H9 (cell line): ENCODE results near the gene CFAP107. TPM values are rescaled to one million over a fixed set of nuclear protein-coding genes. Genes with fewer than 3 reads are reported as not detected.

Experiments
- DNase-seq: peaks from one replicate; pipeline ENCODE4 v3.0.0-alpha.2; 2017
- H2AFZ ChIP-seq: one replicate; pipeline ENCODE4 v1.6.1; 2013; ENCODE audit warnings: mild to moderate bottlenecking, low read length, control low read depth, moderate library complexity
- H2AK5ac ChIP-seq: 2 replicates; pipeline ENCODE4 v1.6.1; 2013; ENCODE audit warnings: low read length, control low read depth, mixed read lengths; ENCODE audit not compliant: insufficient read length
- H2BK120ac ChIP-seq: one replicate; pipeline ENCODE4 v1.6.1; 2013; ENCODE audit warnings: low read depth, mild to moderate bottlenecking, low read length, control low read depth, inconsistent platforms; ENCODE audit not compliant: poor library complexity, severe bottlenecking
- H2BK12ac ChIP-seq: 2 replicates; pipeline ENCODE4 v1.6.1; 2013; ENCODE audit warnings: low read length, control low read depth, mixed read lengths, low read depth; ENCODE audit not compliant: insufficient read length
- H2BK15ac ChIP-seq: 2 replicates; pipeline ENCODE4 v1.6.1; 2013; ENCODE audit warnings: low read depth, low read length, control low read depth
- H2BK20ac ChIP-seq: one replicate; pipeline ENCODE4 v1.6.1; 2013; ENCODE audit warnings: low read depth, mild to moderate bottlenecking, low read length, control low read depth, inconsistent platforms; ENCODE audit not compliant: poor library complexity, severe bottlenecking
- H2BK5ac ChIP-seq: 2 replicates; pipeline ENCODE4 v1.6.1; 2013; ENCODE audit warnings: low read length, control low read depth, mixed read lengths; ENCODE audit not compliant: insufficient read length
- H3K14ac ChIP-seq: 2 replicates; pipeline ENCODE4 v1.6.1; 2013; ENCODE audit warnings: low read length, control low read depth; ENCODE audit not compliant: insufficient read depth
- H3K18ac ChIP-seq: 2 replicates; pipeline ENCODE4 v1.6.1; 2013; ENCODE audit warnings: low read depth, mild to moderate bottlenecking, mixed read lengths, low read length, control low read depth; ENCODE audit not compliant: insufficient read length
- H3K23ac ChIP-seq: 2 replicates; pipeline ENCODE4 v1.6.1; 2013; ENCODE audit warnings: low read length, control low read depth, mixed read lengths, low read depth; ENCODE audit not compliant: insufficient read length
- H3K23me2 ChIP-seq: 2 replicates; pipeline ENCODE4 v1.6.1; 2013; ENCODE audit warnings: low read depth, mild to moderate bottlenecking, mixed read lengths, low read length, control low read depth; ENCODE audit not compliant: insufficient read length, poor library complexity, severe bottlenecking
- H3K27ac ChIP-seq: 2 replicates; pipeline ENCODE4 v1.5.1; 2013; ENCODE audit warnings: low read length, control low read depth, mixed read lengths, low read depth; ENCODE audit not compliant: insufficient read length
- H3K27me3 ChIP-seq: 2 replicates; pipeline ENCODE4 v1.6.1; 2013; ENCODE audit warnings: low read length, control low read depth, inconsistent platforms; ENCODE audit not compliant: insufficient read depth
- H3K4ac ChIP-seq: 2 replicates; pipeline ENCODE4 v1.6.1; 2013; ENCODE audit warnings: low read depth, mild to moderate bottlenecking, control low read depth, inconsistent platforms, low read length, moderate library complexity
- H3K4me1 ChIP-seq: 2 replicates; pipeline ENCODE4 v1.6.1; 2013; ENCODE audit warnings: low read length, control low read depth, inconsistent platforms; ENCODE audit not compliant: insufficient read depth
- H3K4me2 ChIP-seq: 2 replicates; pipeline ENCODE4 v1.6.1; 2013; ENCODE audit warnings: low read length, control low read depth, mixed read lengths; ENCODE audit not compliant: insufficient read length, insufficient read depth
- H3K56ac ChIP-seq: 2 replicates; pipeline ENCODE4 v1.6.1; 2013; ENCODE audit warnings: low read depth, mild to moderate bottlenecking, mixed read lengths, low read length, control low read depth; ENCODE audit not compliant: insufficient read length
- H3K79me1 ChIP-seq: 2 replicates; pipeline ENCODE4 v1.6.1; 2013; ENCODE audit warnings: low read depth, mild to moderate bottlenecking, moderate library complexity, low read length, control low read depth, inconsistent platforms; ENCODE audit not compliant: insufficient read depth, poor library complexity, severe bottlenecking
- H3K79me2 ChIP-seq: 2 replicates; pipeline ENCODE4 v1.6.1; 2013; ENCODE audit warnings: low read length, control low read depth, inconsistent platforms; ENCODE audit not compliant: insufficient read depth
- H3K9ac ChIP-seq: 2 replicates; pipeline ENCODE4 v1.6.1; 2013; ENCODE audit warnings: low read length, control low read depth, mixed read lengths; ENCODE audit not compliant: insufficient read length; ENCODE audit errors: extremely low read depth
- H3K9me3 ChIP-seq: one replicate; pipeline ENCODE4 v1.6.1; 2013; ENCODE audit warnings: low read depth, low read length, inconsistent platforms; ENCODE audit not compliant: control insufficient read depth
- H3T11ph ChIP-seq: one replicate; pipeline ENCODE4 v1.6.1; 2013; ENCODE audit warnings: mild to moderate bottlenecking, low read length, control low read depth, inconsistent platforms
- H4K20me1 ChIP-seq: one replicate; pipeline ENCODE4 v1.6.1; 2013; ENCODE audit not compliant: control insufficient read depth, insufficient read length, insufficient read depth
- H4K5ac ChIP-seq: 2 replicates; pipeline ENCODE4 v1.6.1; 2013; ENCODE audit warnings: low read depth, mild to moderate bottlenecking, mixed read lengths, low read length, control low read depth; ENCODE audit not compliant: insufficient read length
- H4K8ac ChIP-seq: replicated peaks from 2 replicates; pipeline ENCODE4 v1.6.1; 2013; ENCODE audit warnings: low read length, control low read depth, mixed read lengths, low read depth; ENCODE audit not compliant: insufficient read length
- H4K91ac ChIP-seq: 2 replicates; pipeline ENCODE4 v1.6.1; 2013; ENCODE audit warnings: low read depth, mild to moderate bottlenecking, moderate library complexity, mixed read lengths, low read length, control low read depth; ENCODE audit not compliant: insufficient read length
- H3K27ac Mint-ChIP-seq, 3 experiments: 2 replicates in 2 of 3; 3 replicates in 1 of 3; pipeline ENCODE4 v1.8.0; 2020 to 2021; ENCODE audit warnings: mixed read lengths in 3 of 3, mild to moderate bottlenecking in 1 of 3, moderate library complexity in 1 of 3
- H3K27me3 Mint-ChIP-seq: 2 replicates; pipeline ENCODE4 v1.8.0; 2021; ENCODE audit warnings: low read depth, mild to moderate bottlenecking, moderate library complexity, mixed read lengths
- H3K36me3 Mint-ChIP-seq, 3 experiments: 2 replicates in 2 of 3; 3 replicates in 1 of 3; pipeline ENCODE4 v1.8.0; 2020 to 2021; ENCODE audit warnings: low read depth in 3 of 3, mixed read lengths in 3 of 3; ENCODE audit not compliant: insufficient read depth in 1 of 3
- H3K4me1 Mint-ChIP-seq, 2 experiments: 2 replicates each; pipeline ENCODE4 v1.8.0; 2020; ENCODE audit warnings: mixed read lengths in 2 of 2
- H3K4me3 Mint-ChIP-seq, 2 experiments: 2 replicates in 1 of 2; 3 replicates in 1 of 2; pipeline ENCODE4 v1.8.0; 2020 to 2021; ENCODE audit warnings: mild to moderate bottlenecking in 2 of 2, mixed read lengths in 2 of 2, moderate library complexity in 1 of 2
- H3K9me3 Mint-ChIP-seq, 2 experiments: 2 replicates in 1 of 2; 3 replicates in 1 of 2; pipeline ENCODE4 v1.8.0; 2020; ENCODE audit warnings: mild to moderate bottlenecking in 2 of 2, mixed read lengths in 2 of 2, moderate library complexity in 1 of 2
- WGBS: extraction: QIAGEN DNeasy Blood & Tissue Kit; methylation state at CpG from one replicate; pipeline ENCODE4 v1.1.7; 2013; ENCODE audit warnings: missing lambda C conversion rate, low lambda C conversion rate, mixed read lengths; ENCODE audit not compliant: insufficient read length; ENCODE audit errors: extremely low coverage; 5-methylcytosine and 5-hydroxymethylcytosine counted together
- total RNA-seq: library from RNA; stranded (reverse); gene quantifications from 2 replicates; pipeline ENCODE4 v1.2.1, GENCODE V29; 2021
- TF ChIP-seq, protein P1 (sequence below): fragments of 200-600 bp; sonication (generic); conservative IDR thresholded peaks from 3 replicates; pipeline ENCODE4 v1.8.0; 2021; ENCODE audit warnings: antibody characterized with exemption, mild to moderate bottlenecking

CFAP107 gene
- total RNA-seq, 1 experiment from 2014 or later, result not detected

- Histone ChIP-seq H4K5ac (no peak overlapping the region), H3K23ac (no peak overlapping the region), H4K8ac (no peak overlapping the region), H3K27me3 (no peaks in the 10 kb centered on the region), H2AFZ (no peak overlapping the region), H2AK5ac (no peak overlapping the region), H2BK15ac (no peak overlapping the region), H3K27ac (no peak overlapping the region), H4K20me1 (no peaks in the 10 kb centered on the region), H3K9me3 (no peaks in the 10 kb centered on the region), H3K56ac (no peak overlapping the region), H3K4me2 (no peak overlapping the region), H3T11ph (no peak overlapping the region), H3K4ac (no peak overlapping the region), H2BK5ac (no peak overlapping the region), H3K9ac (no peak overlapping the region), H2BK20ac (no peak overlapping the region), H2BK12ac (no peak overlapping the region), H4K91ac (no peak overlapping the region), H3K4me1 (peaks cover 3% of the 10 kb centered on the region; the same call in 1 of the 2 replicates), H3K23me2 (no peaks in the 10 kb centered on the region), H3K79me1 (no peaks in the 10 kb centered on the region), H3K18ac (no peak overlapping the region), H2BK120ac (no peak overlapping the region), H3K14ac (no peak overlapping the region), H3K79me2 (no peaks in the 10 kb centered on the region)
- Mint-ChIP-seq H3K27ac (no peak overlapping the region), H3K4me3 (no peak overlapping the region), H3K4me1 (peaks cover 7% of the 10 kb centered on the region in 2 experiments; a peak in 3 of 4 replicates), H3K36me3 (peaks cover 0 to 7% (median 3%) of the 10 kb centered on the region in 3 experiments; a peak in 4 of 7 replicates), H3K27me3 (no peaks in the 10 kb centered on the region; the same call in none of the 2 replicates), H3K9me3 (peaks cover 19 to 26% of the 10 kb centered on the region in 2 experiments)
- TF ChIP-seq, protein P1, sequence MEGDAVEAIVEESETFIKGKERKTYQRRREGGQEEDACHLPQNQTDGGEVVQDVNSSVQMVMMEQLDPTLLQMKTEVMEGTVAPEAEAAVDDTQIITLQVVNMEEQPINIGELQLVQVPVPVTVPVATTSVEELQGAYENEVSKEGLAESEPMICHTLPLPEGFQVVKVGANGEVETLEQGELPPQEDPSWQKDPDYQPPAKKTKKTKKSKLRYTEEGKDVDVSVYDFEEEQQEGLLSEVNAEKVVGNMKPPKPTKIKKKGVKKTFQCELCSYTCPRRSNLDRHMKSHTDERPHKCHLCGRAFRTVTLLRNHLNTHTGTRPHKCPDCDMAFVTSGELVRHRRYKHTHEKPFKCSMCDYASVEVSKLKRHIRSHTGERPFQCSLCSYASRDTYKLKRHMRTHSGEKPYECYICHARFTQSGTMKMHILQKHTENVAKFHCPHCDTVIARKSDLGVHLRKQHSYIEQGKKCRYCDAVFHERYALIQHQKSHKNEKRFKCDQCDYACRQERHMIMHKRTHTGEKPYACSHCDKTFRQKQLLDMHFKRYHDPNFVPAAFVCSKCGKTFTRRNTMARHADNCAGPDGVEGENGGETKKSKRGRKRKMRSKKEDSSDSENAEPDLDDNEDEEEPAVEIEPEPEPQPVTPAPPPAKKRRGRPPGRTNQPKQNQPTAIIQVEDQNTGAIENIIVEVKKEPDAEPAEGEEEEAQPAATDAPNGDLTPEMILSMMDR, result no peak
- no CpG with 5 or more reads among the region's 3 CpGs for WGBS
- no peak for DNase-seq
These were observed 11.3 kb upstream of the CFAP107 start for GRCh38 chr1:12734651-12735050.
